Tongue (tissue), 3 donors: Measurements from ENCODE around the gene GLIS1. TPM values are rescaled to one million over a fixed set of nuclear protein-coding genes. Genes with fewer than 3 reads are reported as not detected.

Source experiments
- DNase-seq: peaks from one replicate; pipeline ENCODE4 v3.0.0-alpha.2; 2015
- small RNA-seq: library from RNA; depleted of rRNA; stranded (forward); fragments of <200 nt; gene quantifications from one replicate; pipeline ENCODE3, GENCODE V24; 2014; ENCODE audit warnings: low replicate concordance
- total RNA-seq: library from RNA; depleted of rRNA; stranded (reverse); fragments of >200 nt; gene quantifications from one replicate; pipeline ENCODE4 v1.2.3, GENCODE V29; 2014

GLIS1 gene
- total RNA-seq, 1 donor from 2014 or later = 0.21 TPM

GRCh38 chr1:53462769-53463501, 276.0 kb downstream of the GLIS1 start:
- DNase-seq = no peak

GRCh38 chr1:53462193-53462592, 276.8 kb downstream of the GLIS1 start:
- DNase-seq = no peak

- no peak for DNase-seq
Measured at GRCh38 chr1:53461323-53462044, 277.5 kb downstream of the GLIS1 start.

GRCh38 chr1:53460666-53461322, 278.2 kb downstream of the GLIS1 start:
- DNase-seq = no peak

GRCh38 chr1:53460211-53460634, 278.7 kb downstream of the GLIS1 start:
- DNase-seq = no peak

- DNase-seq = no peak
Measured at GRCh38 chr1:53459321-53460175, 279.4 kb downstream of the GLIS1 start, which contains the start of gene DMRTB1. TSS of gene DMRTB1 (plus strand) at chr1:53459399. CDS start at chr1:53459454, 55 bp downstream.

- no peak for DNase-seq
Measured at GRCh38 chr1:53458634-53459033, 280.3 kb downstream of the GLIS1 start.

Small RNA genes lying within 50 kb of the gene (small RNA-seq; reads per million reads assigned to genes)
- not detected for gene RF00418
- gene RNU7-95P = not detected

Other genes starting within 250 kb of the GLIS1 start
- gene NDC1, start 99.1 kb upstream of the GLIS1 start, total RNA-seq = 22.0 TPM
- 14.1 TPM for gene YIPF1, start 150.6 kb upstream of the GLIS1 start, total RNA-seq
- not detected for gene DIO1, start 155.0 kb upstream of the GLIS1 start, total RNA-seq
- gene IFT25, start 206.5 kb upstream of the GLIS1 start, total RNA-seq = 11.1 TPM
- gene LRRC42, start 207.2 kb upstream of the GLIS1 start, total RNA-seq = 8.0 TPM